ENCODE measurements around the gene GPR152. TPM values are rescaled to one million over a fixed set of nuclear protein-coding genes. Genes with fewer than 3 reads are reported as not detected.

The GPR152 gene
- total RNA-seq, 1 donor from 2014 or later, result not detected

DNA sequence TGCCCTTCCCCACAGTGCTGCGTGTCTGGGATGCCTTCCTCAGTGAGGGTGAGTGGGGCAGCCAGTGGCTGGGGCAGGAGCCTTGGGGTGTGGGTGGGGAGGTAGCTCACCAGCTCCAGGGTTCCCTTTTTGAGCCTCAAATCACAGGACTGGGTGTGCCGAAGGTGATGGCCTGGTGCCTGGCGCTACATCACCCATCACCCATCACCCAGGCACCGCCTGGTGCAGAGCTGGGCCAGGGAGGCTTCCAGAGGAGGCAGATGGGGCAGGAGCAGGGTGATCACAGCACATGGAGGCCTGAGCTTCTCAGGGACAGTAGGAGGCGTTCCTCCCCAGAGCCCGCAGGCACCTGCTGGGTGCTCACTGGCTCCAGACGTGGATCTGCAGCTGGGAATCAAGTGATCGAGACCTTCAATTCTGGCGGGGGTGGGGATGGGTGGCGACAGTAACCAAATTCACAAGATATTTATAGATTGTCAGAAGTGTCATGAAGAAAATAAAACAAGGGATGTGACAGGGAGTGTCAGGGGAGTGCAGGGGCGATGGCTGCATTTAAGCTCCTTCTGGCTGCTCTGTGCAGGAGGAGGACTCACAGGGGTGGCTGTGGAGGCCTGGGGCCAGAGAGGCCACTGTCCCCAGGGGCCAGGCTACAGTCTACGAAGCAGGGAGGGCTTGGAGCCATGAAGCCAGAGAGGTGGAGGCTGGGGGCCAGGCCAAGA is 45.4 kb downstream of the GPR152 start:
- Histone ChIP-seq H3K27ac (no peak overlapping the region), H3K9me3 (no peaks in the 10 kb centered on the region), H3K36me3 (no peaks in the 10 kb centered on the region), H3K4me1 (peaks cover 10% of the 10 kb centered on the region), H3K4me3 (no peak overlapping the region), H3K27me3 (no peaks in the 10 kb centered on the region)
- DNase-seq (ENCODE audit: extremely low spot score in 2 of 2), result no peak
- intact Hi-C loops (cut with DNase I), result loop anchor here (10.0 kb wide), 2 partner anchors 58 to 208 kb away; partner anchors contain the start of gene TMEM134
- TF ChIP-seq POLR2AphosphoS5 (IDR thresholded peaks at IDR 0.05; ENCODE audit: insufficient read depth in 1 of 2, low read depth in 1 of 2), result no peak
- TF ChIP-seq POLR2A (IDR thresholded peaks at IDR 0.05), result no peak
- TF ChIP-seq CTCF (IDR thresholded peaks at IDR 0.05), result no peak

DNA sequence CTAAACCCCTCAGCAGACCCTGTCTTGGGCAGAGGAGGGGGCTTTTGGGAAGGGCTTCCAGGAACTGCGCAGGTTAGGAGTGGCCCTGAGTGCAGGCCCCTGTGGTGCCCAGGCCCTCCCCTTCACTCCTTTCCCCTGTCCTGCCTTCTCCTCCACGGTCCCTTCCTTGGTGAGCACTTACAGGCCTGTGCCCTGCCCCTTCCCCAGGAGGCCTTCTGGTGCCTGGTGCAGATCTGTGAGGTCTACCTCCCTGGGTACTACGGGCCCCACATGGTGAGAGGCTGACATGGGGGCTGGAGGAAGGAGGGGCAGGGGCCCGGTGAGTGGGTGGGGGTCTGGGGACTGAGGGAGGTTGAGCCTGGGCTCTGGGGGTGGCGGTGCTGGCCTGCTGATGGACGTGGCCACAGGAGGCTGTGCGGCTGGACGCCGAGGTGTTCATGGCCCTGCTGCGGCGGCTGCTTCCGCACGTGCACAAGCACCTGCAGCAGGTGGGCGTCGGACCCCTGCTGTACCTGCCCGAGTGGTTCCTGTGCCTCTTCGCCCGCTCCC is 46.0 kb downstream of the GPR152 start:
- H3K27ac ChIP-seq, result no peak overlapping the region
- intact Hi-C loops (cut with DNase I), result loop anchor here (10.0 kb wide), 2 partner anchors 58 to 208 kb away; partner anchors contain the start of gene TMEM134
- no peaks in the 10 kb centered on the region for H3K27me3 ChIP-seq
- peaks cover 11% of the 10 kb centered on the region for H3K4me1 ChIP-seq
- DNase-seq (ENCODE audit: extremely low spot score in 2 of 2), result no peak
- H3K9me3 ChIP-seq, result no peaks in the 10 kb centered on the region
- no peak overlapping the region for H3K4me3 ChIP-seq
- TF ChIP-seq POLR2AphosphoS5 (IDR thresholded peaks at IDR 0.05; ENCODE audit: insufficient read depth in 1 of 2, low read depth in 1 of 2) (no peak), CTCF (IDR thresholded peaks at IDR 0.05) (no peak), POLR2A (IDR thresholded peaks at IDR 0.05) (no peak)
- no peaks in the 10 kb centered on the region for H3K36me3 ChIP-seq

DNA sequence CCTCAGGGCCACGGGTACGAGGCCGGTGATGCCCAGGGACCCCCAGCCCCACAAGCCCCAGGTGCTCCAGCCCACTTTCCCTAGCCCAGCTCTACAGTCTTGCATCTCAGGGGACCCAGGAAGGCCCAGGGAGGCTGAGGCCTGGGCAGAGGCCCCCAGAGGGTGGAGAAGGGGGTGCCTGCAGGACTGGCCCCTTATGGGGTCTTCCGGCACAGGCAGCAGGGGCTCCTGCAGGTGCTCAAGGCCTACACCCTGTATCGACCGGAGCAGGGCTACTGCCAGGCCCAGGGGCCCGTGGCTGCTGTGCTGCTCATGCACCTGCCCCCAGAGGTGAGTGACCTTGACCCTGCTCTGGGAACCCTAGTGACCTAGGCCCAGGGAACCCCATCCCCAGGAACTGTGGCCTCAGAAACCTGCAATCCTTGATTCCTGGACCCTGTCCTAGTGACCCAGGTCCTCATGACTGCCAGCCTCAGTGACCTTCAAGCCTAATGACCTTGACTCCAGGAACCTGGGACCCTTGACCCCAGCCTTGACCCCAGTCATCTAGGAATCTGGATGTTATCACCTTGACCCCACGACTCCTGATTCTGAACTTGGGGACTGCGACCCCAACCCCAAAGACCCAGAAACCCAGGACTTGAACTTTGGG is 46.7 kb downstream of the GPR152 start:
- H3K27ac ChIP-seq, result no peak overlapping the region
- H3K4me1 ChIP-seq, result peaks cover 15% of the 10 kb centered on the region
- no peaks in the 10 kb centered on the region for H3K9me3 ChIP-seq
- no peak overlapping the region for H3K4me3 ChIP-seq
- no peaks in the 10 kb centered on the region for H3K36me3 ChIP-seq
- DNase-seq (ENCODE audit: extremely low spot score in 2 of 2), result no peak
- TF ChIP-seq POLR2AphosphoS5 (IDR thresholded peaks at IDR 0.05; ENCODE audit: insufficient read depth in 1 of 2, low read depth in 1 of 2) (no peak), CTCF (IDR thresholded peaks at IDR 0.05) (no peak), POLR2A (IDR thresholded peaks at IDR 0.05) (no peak)
- H3K27me3 ChIP-seq, result no peaks in the 10 kb centered on the region
- intact Hi-C loops (cut with DNase I), result loop anchor here (10.0 kb wide), 2 partner anchors 59 to 209 kb away; partner anchors contain the start of gene TMEM134

- Histone ChIP-seq H3K9me3 (no peaks in the 10 kb centered on the region), H3K36me3 (no peaks in the 10 kb centered on the region), H3K4me3 (peak overlapping the region in 1 of 2 donors; percentile 8), H3K4me1 (peaks cover 22% of the 10 kb centered on the region), H3K27ac (no peak overlapping the region), H3K27me3 (no peaks in the 10 kb centered on the region)
- TF ChIP-seq CTCF (IDR thresholded peaks at IDR 0.05) (no peak), POLR2AphosphoS5 (IDR thresholded peaks at IDR 0.05; ENCODE audit: insufficient read depth in 1 of 2, low read depth in 1 of 2) (peak in 1 of 2 donors; percentile 15), POLR2A (IDR thresholded peaks at IDR 0.05) (no peak)
- DNase-seq (ENCODE audit: extremely low spot score in 2 of 2), result no peak
- intact Hi-C loops (cut with DNase I), result loop anchor here (10.0 kb wide), 2 partner anchors 60 to 210 kb away; partner anchors contain the start of gene TMEM134
Measured at GRCh38 chr11:67405196-67405567, 47.3 kb downstream of the GPR152 start.

All from vagina (tissue), 2 donors.